Glomerular endothelial cell (primary cell): ENCODE measurements around the gene ZNF423. TPM values are rescaled to one million over a fixed set of nuclear protein-coding genes. Genes with fewer than 3 reads are reported as not detected.

Experiments
- DNase-seq: peaks from one replicate; pipeline ENCODE4 v3.0.0-alpha.2; 2011; ENCODE audit warnings: low read depth, low spot score; ENCODE audit errors: extremely low read depth
- total RNA-seq: library from RNA; depleted of rRNA; stranded (reverse); fragments of >200 nt; gene quantifications from 2 replicates; pipeline ENCODE4 v1.2.3, GENCODE V29; 2015

ZNF423 gene
- total RNA-seq, 1 donor from 2014 or later, result 3.4 TPM

DNA sequence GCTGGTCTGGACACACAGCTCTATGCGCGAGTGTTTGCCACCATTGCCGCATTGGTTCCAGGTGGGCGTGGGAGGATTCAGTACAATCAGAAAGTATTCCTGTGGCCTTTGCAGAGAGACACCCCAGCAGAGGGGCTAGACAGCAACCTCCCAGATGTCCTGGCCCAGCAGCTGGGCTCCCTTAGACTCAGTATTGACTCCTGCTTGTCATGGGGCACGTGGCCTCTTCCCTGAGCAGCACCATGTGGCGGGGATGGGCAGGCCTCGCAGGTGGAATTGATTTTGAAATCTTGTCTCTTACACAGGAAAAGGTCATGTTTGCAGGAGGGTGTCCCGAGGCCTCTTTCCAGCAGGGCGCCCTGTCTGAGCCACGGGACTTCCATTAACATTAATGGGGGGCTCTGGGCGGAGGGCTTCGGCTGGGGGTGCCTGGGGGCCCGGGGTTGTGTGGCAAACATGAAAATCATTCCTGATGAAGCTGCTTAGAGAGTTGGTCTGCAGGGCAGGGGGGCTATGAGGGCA, 385.9 kb downstream of the ZNF423 start:
- no peak for DNase-seq

GRCh38 chr16:49469311-49469670, 386.6 kb downstream of the ZNF423 start:
- no peak for DNase-seq

DNA sequence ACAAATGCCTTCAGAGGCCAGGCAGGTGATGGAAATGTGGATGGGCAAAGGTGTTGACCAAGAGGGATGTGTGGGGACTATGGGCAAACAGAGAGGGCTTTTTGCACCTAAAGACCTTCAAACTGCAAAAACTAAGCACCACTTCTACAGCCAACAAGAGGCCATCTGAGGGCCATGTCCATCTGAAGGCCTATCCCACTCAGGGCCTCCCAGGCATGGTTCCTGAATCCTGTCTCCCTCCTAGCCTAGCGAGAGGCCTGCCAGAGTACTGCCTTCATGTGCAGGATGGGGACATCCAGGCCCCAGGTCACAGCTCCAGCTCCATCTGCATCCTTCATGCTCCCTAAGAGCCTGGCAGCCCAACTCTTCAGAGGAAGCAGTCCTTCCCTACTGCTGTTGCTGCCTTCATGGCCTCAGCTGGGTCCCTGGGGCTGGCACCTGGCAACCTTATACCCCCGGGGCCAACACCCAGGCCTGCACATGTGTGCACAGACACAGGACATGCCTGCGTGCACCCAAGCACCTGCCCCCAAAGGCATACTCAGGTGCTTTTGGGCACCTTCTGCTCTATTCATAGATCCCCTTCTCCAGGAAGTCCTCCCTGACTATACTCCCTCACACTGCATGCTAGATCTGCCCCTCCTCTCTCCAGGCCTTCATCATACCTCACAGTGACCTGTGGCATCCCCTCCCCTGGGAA, 387.2 kb downstream of the ZNF423 start:
- DNase-seq, result no peak

DNA sequence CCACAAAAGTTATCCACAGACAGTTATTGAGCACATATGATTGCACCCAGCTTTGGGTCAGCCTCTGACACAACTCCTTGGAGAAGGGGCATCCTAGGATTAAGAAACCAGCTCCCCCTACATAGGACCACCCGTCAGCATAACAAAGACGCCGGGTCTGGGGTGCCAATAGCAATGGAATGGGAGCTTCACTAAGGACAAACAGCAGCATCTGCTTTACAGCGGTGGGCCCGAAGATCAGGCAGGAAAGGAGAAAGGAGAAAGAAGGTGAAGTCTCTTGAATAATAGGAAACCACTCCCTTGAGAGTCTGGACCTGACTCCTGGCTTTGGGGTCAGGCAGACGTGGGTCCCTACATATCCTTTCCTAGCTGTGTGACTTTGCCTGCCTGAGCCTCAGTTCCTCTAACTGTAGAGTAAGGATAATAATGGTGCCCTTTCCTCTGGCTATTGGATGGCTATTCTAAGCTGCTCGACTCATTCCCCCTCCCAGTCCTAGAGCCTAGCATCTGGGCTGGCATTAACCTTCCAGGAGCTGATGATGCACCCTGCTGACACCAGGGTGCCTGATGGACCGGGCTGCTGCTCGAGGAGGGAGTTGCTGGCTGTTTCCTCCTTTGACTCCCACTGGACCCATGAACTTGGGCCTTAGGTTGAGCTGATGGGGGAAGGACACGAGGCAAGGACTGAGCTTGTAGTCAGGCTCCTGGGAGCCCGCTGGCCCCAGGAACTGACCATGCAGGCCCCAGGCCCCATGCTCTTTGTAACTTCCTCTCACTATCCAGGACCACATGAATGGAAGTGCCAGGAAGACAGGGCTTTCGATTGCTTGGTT, 388.2 kb downstream of the ZNF423 start:
- no peak for DNase-seq

GRCh38 chr16:49466881-49467280, 389.0 kb downstream of the ZNF423 start:
- no peak for DNase-seq

DNA sequence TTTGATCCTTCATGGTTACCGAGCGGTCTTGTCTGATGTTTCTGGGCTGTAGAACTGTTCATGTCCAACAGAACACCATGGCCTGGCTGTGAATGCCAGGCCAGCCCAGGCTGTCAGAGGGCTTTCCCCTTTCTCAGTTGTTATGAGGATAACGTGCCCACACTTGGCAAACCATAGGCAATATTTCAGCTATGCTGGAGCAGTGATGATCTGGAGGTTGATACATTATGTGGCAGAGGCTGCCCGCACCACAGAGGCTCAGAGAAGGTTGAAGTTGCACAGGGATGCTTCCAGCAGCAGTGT, 389.4 kb downstream of the ZNF423 start:
- DNase-seq, result no peak

- DNase-seq, result no peak
Measured at GRCh38 chr16:49465661-49466528, 390.0 kb downstream of the ZNF423 start.

DNA sequence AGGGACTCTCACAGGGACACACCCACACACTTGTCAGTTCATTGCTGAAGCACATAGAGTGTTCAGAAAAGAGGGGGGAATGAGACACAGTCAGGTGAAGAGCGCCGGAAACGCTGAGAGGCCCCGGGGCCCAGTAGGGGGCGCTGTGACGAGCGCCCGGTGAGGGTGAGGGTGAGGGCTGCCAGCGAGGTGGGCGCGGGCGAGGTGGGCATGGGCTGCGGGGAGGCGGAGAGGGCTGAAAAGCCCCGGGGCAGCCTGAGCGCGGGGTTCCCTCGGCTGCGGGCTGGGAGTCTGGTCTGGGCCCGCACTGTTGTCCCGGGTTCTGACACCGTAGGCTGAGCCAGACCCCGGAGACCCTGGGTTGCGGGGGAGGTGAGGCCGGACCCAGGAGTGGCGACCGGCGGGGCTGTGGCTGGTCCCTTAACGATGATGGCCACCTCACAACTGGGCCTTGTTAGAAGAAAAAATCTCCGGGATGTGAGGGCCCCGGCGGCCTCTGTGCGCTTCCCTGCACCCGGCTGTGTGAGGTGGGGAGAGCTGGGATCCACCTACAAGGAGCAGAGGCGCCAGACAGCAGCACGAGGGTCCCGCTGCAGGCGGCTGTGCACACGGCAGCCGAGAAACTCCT, 390.9 kb downstream of the ZNF423 start:
- DNase-seq, result no peak

GRCh38 chr16:49464093-49464492, 391.8 kb downstream of the ZNF423 start:
- no peak for DNase-seq

DNA sequence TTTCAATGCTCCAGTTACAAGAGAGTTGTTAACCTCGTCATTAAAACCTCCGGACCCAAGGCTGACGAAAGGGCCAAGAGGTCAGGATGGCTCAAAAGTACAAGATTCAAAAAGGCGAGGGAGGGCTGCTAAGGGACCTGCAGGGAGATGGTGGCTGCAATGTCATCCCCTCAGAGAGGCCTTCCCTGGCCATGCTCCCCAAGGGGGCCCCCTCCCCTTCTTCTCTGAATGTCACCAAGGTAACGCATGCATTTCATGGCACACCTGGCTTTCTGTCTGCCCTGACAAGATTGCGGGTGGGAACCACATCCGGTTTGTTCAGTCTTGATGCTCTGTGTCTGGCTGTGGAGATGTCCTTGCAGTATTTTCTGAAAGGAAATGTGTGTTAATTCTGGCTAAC, 392.4 kb downstream of the ZNF423 start:
- no peak for DNase-seq

GRCh38 chr16:49462989-49463371, 392.9 kb downstream of the ZNF423 start:
- DNase-seq, result no peak

GRCh38 chr16:49462362-49462988, 393.4 kb downstream of the ZNF423 start:
- DNase-seq, result no peak

- DNase-seq, result no peak
Measured at GRCh38 chr16:49461517-49461951, 394.4 kb downstream of the ZNF423 start.

- no peak for DNase-seq
Measured at GRCh38 chr16:49460786-49461470, 395.0 kb downstream of the ZNF423 start.

DNA sequence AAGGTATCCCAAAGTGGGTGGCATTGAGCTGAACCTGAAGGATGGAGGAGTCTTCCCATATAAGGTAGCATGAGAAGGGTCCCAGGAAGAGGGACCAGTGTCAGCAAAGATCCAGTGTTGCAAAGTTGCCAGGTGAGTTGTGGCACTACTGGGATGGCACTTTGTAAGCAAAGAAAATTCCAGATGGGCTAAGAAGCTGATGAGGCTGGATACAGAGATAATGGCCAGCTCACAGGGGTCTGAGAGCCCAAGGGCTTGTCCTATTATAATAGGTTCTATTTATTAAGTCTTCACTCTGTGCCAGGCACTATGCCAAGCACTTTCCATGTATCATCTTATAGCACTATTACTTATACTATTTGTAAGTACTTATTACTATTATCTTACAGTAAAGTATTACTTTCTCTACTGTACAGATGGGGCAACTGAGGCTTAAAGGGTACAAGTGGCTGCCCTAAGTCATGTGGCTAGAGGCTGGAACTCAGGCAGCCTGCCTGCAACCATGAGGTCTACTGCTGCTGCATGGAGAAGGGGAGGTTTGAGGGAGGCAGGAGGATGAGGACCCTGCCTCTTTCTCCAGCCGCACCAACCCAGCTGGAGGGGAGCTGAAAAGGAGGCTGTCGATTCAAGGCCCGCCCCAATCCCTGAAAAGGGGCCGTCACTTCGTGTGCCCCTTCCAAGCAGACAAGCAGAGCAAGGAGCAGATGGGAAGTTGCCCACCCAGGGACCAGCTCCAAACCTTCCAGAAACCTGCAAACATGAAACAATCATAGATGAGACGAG, 395.8 kb downstream of the ZNF423 start:
- DNase-seq, result no peak

DNA sequence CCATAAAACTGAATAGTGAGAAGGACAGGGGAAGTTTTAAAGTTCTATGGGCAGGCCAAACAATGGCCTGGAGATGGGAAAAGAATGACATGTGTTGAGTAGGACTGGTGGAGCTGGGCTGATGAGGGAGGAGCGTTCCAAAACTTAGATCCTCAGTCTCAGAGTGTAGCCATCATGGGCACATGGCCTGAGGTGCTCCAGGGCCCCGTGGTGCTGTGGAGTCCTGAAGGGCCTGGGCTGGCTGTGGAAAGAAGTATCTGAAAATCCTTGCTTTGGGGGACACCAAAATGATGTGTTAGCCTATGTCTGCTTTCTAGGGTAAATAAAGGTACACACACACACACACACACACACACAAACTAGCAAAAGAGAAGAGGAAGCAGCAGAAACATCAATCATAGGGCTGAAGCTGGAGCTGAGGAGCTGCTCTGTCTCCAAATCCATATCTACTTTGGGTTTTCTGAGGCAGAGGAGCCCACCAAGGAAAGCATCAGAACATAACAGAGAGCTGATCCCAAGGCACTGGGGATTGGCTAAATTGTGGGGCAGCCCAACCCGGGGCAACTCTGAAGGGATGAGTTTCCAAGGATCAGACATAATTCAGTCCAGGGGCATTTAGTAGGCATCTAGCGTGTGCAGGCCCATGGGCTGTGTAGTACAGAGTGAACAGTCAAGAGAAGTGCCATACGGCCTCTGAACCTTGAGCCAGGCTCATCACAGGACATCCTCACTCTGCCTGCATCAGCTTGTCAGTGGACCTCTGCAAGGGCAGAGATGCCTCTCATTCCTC, 397.1 kb downstream of the ZNF423 start:
- no peak for DNase-seq

- DNase-seq, result no peak
Measured at GRCh38 chr16:49458243-49458642, 397.7 kb downstream of the ZNF423 start.

GRCh38 chr16:49457196-49457595, 398.7 kb downstream of the ZNF423 start:
- no peak for DNase-seq
